Neural cell (in vitro differentiated cells): Measurements from ENCODE around the gene C1GALT1.

ENCODE experiments used
- EP300 ChIP-seq: fragments of 450-650 bp; conservative IDR thresholded peaks from 2 replicates; pipeline ENCODE4 v1.6.1; 2014; ENCODE audit warnings: antibody characterized with exemption, mild to moderate bottlenecking, moderate library complexity; ENCODE audit not compliant: poor library complexity, severe bottlenecking
- EZH2 ChIP-seq: fragments of 200-600, 300-800 bp; shearing (Covaris generic), sonication (generic); IDR thresholded peaks from 2 replicates; pipeline ENCODE4 v1.6.1; 2014; ENCODE audit warnings: antibody characterized with exemption, low read length, borderline replicate concordance, mild to moderate bottlenecking; ENCODE audit not compliant: insufficient read depth, poor library complexity, severe bottlenecking
- TF ChIP-seq, protein P1 (sequence below): fragments of 450-650 bp; IDR thresholded peaks from 2 replicates; pipeline ENCODE4 v1.5.1; 2014; ENCODE audit warnings: antibody characterized with exemption, mild to moderate bottlenecking, moderate library complexity; ENCODE audit not compliant: poor library complexity, severe bottlenecking

DNA sequence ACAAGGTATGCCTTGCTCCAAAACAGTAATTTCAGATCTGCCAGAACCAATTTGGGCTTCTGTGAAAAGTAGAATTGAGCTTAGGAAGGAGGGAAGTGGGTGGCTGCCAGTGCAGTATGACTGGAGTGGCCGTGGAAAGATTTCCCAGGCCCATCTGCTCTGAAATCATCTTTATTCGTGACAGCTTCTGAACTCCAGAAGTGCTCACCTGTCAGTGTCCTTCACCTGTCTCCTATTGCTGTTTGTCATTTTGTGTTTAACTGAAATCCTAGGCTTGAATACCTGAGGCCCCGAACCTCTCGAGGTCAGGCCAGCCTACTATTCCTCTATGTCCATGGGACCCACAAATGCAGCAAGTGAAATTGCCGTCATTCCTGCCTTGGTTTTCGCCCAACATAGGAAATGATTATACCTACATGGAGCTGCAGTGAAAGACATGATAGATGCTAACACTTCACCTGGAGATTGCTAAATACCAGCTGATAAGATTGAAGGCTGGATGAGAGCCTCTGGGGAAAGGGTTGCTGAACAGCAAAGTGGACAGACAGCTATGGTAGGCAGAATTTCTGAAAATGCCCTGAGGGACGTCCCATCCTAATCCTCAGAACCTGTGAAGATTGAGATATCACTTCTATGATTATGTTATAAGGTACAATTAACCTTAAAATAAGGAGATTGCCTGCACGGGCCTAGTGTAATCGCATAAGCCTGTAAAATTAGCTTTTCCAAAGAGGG, 82.1 kb downstream of the C1GALT1 start:
- TF ChIP-seq, protein P1, sequence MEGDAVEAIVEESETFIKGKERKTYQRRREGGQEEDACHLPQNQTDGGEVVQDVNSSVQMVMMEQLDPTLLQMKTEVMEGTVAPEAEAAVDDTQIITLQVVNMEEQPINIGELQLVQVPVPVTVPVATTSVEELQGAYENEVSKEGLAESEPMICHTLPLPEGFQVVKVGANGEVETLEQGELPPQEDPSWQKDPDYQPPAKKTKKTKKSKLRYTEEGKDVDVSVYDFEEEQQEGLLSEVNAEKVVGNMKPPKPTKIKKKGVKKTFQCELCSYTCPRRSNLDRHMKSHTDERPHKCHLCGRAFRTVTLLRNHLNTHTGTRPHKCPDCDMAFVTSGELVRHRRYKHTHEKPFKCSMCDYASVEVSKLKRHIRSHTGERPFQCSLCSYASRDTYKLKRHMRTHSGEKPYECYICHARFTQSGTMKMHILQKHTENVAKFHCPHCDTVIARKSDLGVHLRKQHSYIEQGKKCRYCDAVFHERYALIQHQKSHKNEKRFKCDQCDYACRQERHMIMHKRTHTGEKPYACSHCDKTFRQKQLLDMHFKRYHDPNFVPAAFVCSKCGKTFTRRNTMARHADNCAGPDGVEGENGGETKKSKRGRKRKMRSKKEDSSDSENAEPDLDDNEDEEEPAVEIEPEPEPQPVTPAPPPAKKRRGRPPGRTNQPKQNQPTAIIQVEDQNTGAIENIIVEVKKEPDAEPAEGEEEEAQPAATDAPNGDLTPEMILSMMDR: no peak
- TF ChIP-seq EP300 (no peak), EZH2 (no peak)
